ENCODE results near the gene SGCA.
A peak's percentile ranks its signal among the peaks of the same experiment; 100 is the strongest.

SGCA gene

DNA sequence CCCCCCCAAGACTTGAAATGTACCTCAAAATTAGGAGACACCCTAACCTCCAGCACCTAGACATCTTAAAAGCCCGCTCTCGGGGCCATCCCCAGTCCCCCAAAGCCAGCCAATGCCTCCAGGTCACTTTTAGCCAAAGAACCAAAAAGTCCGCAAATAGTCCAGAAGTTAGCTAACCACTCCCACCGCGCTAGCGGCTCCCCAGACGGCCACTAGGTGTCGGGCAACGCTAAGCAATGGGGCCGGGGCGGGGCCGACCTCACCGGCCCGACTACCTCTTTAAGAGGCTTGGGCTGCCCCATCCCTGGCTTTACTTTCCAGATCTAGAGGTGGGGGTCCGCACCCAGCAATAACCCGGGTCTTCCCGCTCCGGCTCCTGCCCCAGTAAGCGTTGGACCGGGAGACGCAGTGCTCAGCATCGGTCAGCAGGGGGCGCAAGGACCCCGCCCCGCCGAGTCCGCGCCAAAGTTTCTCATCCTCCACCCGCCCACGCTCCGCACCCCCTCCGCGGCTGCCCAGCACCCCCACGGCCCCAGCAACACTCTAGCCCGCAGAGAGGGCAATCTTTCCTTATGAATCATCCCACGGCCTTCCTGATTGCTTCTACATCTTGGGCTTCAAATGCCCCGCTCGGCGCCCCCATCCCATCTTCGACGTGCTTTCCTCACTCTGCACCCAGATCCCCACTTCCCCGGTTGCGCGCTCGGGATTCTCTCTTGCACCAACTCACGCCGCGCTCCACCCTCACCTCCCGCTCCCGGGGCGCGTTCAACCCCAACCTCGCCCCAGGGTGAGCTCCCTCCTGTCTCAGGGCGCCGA lies 34.9 kb downstream of the SGCA start:
- peak overlapping the region; percentile 95 for H3K27ac ChIP-seq
- TF ChIP-seq ZFX (IDR thresholded peaks at IDR 0.05; ENCODE audit: borderline replicate concordance): no peak
- TF ChIP-seq, protein P1, sequence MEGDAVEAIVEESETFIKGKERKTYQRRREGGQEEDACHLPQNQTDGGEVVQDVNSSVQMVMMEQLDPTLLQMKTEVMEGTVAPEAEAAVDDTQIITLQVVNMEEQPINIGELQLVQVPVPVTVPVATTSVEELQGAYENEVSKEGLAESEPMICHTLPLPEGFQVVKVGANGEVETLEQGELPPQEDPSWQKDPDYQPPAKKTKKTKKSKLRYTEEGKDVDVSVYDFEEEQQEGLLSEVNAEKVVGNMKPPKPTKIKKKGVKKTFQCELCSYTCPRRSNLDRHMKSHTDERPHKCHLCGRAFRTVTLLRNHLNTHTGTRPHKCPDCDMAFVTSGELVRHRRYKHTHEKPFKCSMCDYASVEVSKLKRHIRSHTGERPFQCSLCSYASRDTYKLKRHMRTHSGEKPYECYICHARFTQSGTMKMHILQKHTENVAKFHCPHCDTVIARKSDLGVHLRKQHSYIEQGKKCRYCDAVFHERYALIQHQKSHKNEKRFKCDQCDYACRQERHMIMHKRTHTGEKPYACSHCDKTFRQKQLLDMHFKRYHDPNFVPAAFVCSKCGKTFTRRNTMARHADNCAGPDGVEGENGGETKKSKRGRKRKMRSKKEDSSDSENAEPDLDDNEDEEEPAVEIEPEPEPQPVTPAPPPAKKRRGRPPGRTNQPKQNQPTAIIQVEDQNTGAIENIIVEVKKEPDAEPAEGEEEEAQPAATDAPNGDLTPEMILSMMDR (IDR thresholded peaks at IDR 0.05): peak; percentile 99

DNA sequence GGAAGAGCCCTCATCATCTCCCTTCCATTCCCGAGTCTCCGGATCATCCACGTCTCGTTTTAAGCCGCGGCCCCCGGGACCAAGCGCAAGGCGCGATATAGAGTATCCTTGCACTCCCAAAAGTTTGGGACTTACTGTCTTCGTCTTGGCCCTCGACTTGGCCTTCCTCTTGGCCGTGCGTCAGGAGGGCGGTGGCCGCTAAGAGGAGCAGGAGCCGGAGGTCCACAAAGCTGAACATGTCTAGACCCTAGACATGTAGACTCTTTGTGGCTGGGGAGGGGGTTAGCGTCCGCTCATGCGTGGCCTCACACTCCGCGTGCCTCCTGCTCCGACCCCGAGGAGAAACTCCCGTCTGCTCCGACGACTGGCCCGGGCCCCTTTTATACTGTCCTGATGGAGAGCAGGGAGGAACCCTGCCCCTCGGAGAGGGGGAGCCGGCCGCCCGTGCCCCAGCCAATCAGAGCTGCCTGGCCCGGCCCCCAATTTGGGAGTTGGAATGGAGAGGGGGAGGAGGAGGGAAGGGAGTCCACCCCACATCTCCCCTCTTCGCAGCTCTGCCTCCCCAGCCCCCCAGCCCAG lies 35.6 kb downstream of the SGCA start, which contains the start of gene COL1A1:
Gene COL1A1, minus strand, starts transcription at position 356 of the 579 bp plus-strand sequence. Its CDS starts 118 bp downstream, at position 238.
- TF ChIP-seq, protein P1 (IDR thresholded peaks at IDR 0.05): no peak
- no peak for TF ChIP-seq ZFX (IDR thresholded peaks at IDR 0.05; ENCODE audit: borderline replicate concordance)
- peak within 1 kb of the TSS; percentile 95 for H3K27ac ChIP-seq

DNA sequence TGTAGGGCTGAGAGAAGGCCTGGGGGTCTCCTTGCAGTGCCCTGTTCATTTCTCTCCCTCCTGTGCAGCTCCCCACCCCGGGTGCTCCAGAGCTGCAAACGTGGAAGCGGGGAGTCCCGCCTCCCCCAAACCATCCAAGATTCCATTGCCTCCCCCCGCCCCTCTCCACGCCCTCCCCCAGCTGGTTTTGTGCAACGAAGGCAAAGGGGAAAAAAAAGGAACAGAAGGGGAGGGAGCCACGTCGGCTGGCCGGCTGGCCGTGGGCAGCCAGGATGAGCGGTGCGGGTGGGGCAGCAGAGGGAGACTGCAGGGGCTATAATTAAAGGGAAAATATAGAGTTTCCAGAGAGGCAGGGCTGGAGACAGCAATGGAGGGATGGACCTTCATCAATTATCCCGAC lies 37.3 kb downstream of the SGCA start:
- no peak overlapping the region for H3K27ac ChIP-seq
- TF ChIP-seq, protein P1 (IDR thresholded peaks at IDR 0.05): no peak
- TF ChIP-seq ZFX (IDR thresholded peaks at IDR 0.05; ENCODE audit: borderline replicate concordance): no peak

DNA sequence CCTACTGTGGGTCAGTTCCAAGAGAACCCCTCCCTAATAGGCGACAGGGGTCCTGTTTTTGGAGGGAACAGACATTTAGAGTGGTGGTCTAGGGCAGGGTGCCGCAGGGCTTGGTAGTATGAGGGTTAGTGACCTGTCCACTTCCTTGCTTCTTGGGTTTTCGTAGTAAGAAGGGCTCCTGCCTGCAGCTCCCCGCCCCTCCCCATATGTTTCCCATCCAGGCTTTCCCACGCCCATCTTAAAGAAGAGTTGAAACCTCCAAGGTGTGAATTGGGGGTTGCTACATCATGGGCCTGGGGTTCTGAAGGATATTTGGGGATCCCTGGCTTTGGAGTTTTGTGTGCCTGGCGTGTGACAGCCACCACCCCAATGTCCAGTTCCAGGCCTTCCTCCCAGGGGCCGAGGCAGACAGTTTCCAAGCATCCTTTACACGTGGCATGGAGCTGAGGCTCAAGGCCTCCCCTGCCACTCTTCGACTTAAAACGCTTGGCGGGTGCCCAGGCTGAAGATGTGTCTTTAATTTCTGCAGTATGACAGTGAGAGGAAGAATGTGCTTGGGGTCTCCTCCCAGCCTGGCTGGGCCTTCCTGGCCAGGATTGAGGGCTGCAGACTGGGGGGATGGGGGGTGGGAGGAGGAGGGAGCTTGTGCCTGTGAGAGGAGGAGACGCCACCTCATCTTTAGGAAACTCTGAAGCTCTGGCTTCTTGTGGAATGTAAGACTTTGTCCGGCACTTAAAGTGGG lies 38.0 kb downstream of the SGCA start:
- H3K27ac ChIP-seq: no peak overlapping the region
- no peak for TF ChIP-seq ZFX (IDR thresholded peaks at IDR 0.05; ENCODE audit: borderline replicate concordance)
- TF ChIP-seq, protein P1 (IDR thresholded peaks at IDR 0.05): no peak

DNA sequence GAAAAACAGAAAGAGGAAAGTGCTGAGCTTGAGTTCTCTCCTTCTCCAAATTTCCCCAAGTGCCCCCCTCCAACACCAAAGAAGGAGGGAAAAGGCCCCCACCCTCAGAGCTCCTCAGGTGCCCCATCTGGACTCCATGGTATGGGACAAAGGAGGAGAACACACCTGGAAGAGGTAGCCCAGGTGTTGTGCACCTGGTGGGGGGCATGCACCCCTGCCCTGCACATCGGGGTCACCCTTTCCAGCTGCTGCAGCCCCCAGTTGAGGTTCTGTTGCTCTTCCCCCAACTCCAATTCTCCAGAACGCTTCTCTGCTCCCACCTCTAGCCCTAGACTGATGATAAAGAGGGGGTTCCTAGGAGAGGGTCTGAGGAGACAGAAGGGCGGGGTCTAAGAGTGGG lies 38.6 kb downstream of the SGCA start:
- no peak for TF ChIP-seq ZFX (IDR thresholded peaks at IDR 0.05; ENCODE audit: borderline replicate concordance)
- TF ChIP-seq, protein P1 (IDR thresholded peaks at IDR 0.05): no peak
- H3K27ac ChIP-seq: no peak overlapping the region

DNA sequence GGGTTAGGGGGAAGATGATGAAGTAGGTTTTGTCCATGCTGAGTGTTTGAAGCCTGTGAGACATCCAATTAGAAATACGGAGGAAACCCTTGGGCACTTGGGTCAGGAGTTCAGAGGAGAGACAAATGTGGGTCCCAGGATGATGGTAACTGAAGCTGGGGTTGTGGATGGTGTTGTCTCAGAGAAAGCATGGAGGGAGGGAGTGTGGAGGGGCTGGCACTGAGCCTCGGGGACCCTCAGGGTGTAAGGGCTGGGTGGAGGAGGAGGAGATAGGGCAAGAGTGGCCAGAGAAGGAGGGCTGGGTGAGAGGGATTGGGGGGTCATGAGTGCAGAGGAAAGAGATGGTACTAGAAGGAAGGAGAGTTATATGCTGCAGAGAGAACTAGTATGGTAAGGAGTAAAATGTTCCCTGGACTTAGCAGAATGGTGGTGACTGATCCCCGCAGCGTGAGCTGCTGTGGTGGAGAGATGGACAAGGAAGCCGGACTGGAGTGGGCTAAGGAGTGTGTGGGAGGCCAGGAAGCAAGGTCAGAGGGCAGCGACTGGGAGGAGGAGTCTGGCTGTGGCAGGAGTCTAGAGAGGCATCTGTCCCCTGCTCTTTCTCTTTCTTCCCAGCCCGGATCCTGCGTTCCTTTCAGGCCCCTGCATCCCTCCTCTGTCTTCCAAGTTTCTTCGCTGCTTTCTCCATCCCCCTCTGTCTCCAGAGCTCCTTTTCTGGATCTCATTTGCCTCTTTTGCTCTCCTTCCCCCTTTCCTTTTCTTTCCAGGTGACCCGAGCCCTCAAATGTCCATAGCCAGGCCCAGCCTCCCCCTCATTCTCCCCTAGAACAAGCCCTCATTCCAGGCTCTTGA lies 39.5 kb downstream of the SGCA start:
- H3K27ac ChIP-seq: no peak overlapping the region
- TF ChIP-seq, protein P1 (IDR thresholded peaks at IDR 0.05): no peak
- no peak for TF ChIP-seq ZFX (IDR thresholded peaks at IDR 0.05; ENCODE audit: borderline replicate concordance)
